Measurements from ENCODE around the gene PGK1. TPM values are rescaled to one million over a fixed set of nuclear protein-coding genes. Genes with fewer than 3 reads are reported as not detected.

Gene PGK1
- total RNA-seq (2022; extraction: Qiagen RNA extraction; ENCODE audit: low read depth): 535 to 615 TPM (median 598 TPM) in 5 replicates

DNA sequence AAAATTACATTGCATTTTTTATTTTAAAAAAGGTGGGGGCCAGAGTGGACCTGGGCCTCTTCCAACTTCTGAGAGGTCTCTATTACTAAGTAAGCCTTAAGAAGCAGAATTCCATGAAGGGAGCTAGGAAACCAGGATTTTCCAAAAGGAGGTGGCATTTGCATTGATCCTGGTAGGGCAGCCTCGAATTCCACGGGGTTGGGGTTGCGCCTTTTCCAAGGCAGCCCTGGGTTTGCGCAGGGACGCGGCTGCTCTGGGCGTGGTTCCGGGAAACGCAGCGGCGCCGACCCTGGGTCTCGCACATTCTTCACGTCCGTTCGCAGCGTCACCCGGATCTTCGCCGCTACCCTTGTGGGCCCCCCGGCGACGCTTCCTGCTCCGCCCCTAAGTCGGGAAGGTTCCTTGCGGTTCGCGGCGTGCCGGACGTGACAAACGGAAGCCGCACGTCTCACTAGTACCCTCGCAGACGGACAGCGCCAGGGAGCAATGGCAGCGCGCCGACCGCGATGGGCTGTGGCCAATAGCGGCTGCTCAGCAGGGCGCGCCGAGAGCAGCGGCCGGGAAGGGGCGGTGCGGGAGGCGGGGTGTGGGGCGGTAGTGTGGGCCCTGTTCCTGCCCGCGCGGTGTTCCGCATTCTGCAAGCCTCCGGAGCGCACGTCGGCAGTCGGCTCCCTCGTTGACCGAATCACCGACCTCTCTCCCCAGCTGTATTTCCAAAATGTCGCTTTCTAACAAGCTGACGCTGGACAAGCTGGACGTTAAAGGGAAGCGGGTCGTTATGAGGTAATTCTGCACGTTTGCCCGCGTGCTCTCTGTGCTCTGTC, at the start of gene PGK1:
TSS of gene PGK1 (plus strand) at position 626 of the 824 bp plus-strand sequence. CDS start at position 719, 93 bp downstream.

DNA sequence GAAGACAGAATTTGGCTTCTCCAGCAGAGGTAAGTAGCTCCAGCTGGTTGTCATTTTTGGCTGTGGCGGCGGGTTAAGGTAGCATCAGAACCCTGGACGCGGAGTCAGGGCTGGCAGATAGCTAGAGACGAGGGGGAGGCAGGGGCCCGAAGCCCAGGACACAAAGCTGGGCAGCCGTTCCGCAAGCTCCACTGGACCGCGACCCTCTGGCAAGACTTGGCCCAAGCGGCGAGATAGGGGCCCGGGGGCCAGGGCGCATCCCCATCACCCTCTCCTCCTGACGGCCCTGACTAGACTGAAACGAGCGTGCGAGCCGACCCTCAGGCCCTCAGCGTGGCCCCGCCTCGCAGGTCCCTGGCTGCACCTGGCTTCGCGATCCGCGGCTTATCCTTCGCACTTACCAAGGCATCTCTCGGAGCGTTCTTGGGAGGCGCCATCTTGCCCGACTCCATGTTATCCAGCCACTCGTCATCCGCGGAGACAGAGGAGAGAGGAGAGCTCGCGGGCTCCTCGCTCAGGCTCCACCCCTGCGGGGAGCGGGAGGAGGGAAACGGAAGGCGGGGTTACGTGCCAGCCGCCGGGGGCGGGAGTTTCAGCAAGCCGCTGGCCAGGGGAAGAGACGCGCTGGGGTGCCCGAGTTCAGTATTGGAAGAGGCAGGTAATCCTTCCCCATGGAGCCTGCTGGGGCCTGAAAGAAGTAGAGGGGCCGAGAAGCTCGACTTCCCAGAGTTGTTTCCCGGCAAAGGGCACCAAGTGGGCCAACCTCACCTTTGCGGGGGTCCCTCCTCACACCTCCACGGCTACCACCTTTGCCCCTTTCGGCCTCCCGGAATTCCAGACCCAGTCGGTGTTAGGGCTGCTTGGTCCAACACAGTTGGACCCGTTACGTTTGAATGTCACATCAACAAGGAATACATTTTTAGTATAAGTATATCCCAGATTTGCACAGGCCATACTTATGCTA, 35.4 kb downstream of the PGK1 start, which contains the start of gene TAF9B:
TSS of gene TAF9B (minus strand) at position 491 of the 964 bp plus-strand sequence. CDS start at position 452, 39 bp downstream.

Other genes starting within 250 kb of the PGK1 start
- gene MAGT1, start 208.8 kb upstream of the PGK1 start, total RNA-seq (2022; extraction: Qiagen RNA extraction; ENCODE audit: low read depth): 36.3 to 51.0 TPM (median 41.3 TPM) in 5 replicates
- gene COX7B, start 204.8 kb upstream of the PGK1 start, total RNA-seq (2022; extraction: Qiagen RNA extraction; ENCODE audit: low read depth): 567 to 684 TPM (median 619 TPM) in 5 replicates
- 2.6 to 3.8 TPM (median 3.5 TPM) in 5 replicates for gene ATP7A, start 193.6 kb upstream of the PGK1 start, total RNA-seq (2022; extraction: Qiagen RNA extraction; ENCODE audit: low read depth)
- 0.26 to 0.50 TPM (median 0.38 TPM) in 4 of 5 replicates, not detected in the other for gene PGAM4, start 134.6 kb upstream of the PGK1 start, total RNA-seq (2022; extraction: Qiagen RNA extraction; ENCODE audit: low read depth)
- 9.6 to 13.1 TPM (median 12.9 TPM) in 5 replicates for gene TAF9B, start 35.4 kb downstream of the PGK1 start, total RNA-seq (2022; extraction: Qiagen RNA extraction; ENCODE audit: low read depth)
- gene CYSLTR1, start 223.4 kb downstream of the PGK1 start, total RNA-seq (2022; extraction: Qiagen RNA extraction; ENCODE audit: low read depth): not detected in 5 replicates